K562 (cell line): ENCODE data around the gene CALCA. TPM values are rescaled to one million over a fixed set of nuclear protein-coding genes. Genes with fewer than 3 reads are reported as not detected.
A peak's percentile ranks its signal among the peaks of the same experiment; 100 is the strongest.
"Not testable (repeated sequence)": the region's sequence is repeated elsewhere in the genome, so short reads cannot be mapped to it uniquely, and the experiment has no call there.

ENCODE experiments used
- ATAC-seq: fragments of 200-7000 bp; cut with Tn5 transposase; 3 replicates; pipeline ENCODE4 v1.9.1; 2020; ENCODE audit warnings: moderate library complexity
- BruUV-seq: library from RNA; stranded (reverse); fragments of 400-500 nt; replicated peaks from 2 replicates; lab custom pipeline; 2021; lab: Mats Ljungman, UMichigan
- CTCF ChIA-PET: fragments of 300-600 bp; formaldehyde crosslinking; extraction: SDS; loops from one replicate; lab custom pipeline; 2021; ENCODE audit warnings: low intra/inter-chr PET ratio; lab: Yijun Ruan, JAX
- POLR2A ChIA-PET: fragments of 300-600, 350-650 bp; sonication (Branson Sonifier 250); formaldehyde crosslinking; extraction: SDS; loops from one replicate; lab custom pipeline; 2021; ENCODE audit warnings: antibody characterized with exemption, inconsistent platforms; lab: Yijun Ruan, JAX
- DNase-seq, 4 experiments: peaks; one replicate each; pipeline versions ENCODE4 v3.0.0 to v3.0.0-alpha.2; 2011 to 2018; ENCODE audit warnings: low spot score in 3 of 4, mixed read lengths in 3 of 4; ENCODE audit errors: extremely low read depth in 1 of 4
- FAIRE-seq: peaks from 2 replicates; lab custom pipeline; 2011; peaks lifted over from hg19 to GRCh38; lab: Jason Lieb, UNC
- H2AFZ ChIP-seq: 2 replicates; pipeline ENCODE4 v1.6.0; 2011; ENCODE audit warnings: low read depth, low read length, control low read depth, inconsistent platforms
- H3K27ac ChIP-seq: fragments of 200-600 bp; 3 replicates; pipeline ENCODE4 v1.8.0; 2011; ENCODE audit warnings: low read depth, mild to moderate bottlenecking, control low read depth, inconsistent platforms, low read length, moderate library complexity, mixed read lengths; ENCODE audit errors: extremely low read depth
- H3K27me3 ChIP-seq, 2 experiments: fragments of 300-600 bp in 1 of 2; 2 replicates in 1 of 2; 3 replicates in 1 of 2; pipeline versions ENCODE4 v1.6.0 to v1.8.0; 2011; ENCODE audit warnings: inconsistent platforms in 2 of 2, low read length in 2 of 2, mild to moderate bottlenecking in 1 of 2, mixed read lengths in 1 of 2, moderate library complexity in 1 of 2; ENCODE audit not compliant: control insufficient read depth in 2 of 2, insufficient read depth in 2 of 2
- H3K36me3 ChIP-seq: fragments of 300-600 bp; 3 replicates; pipeline ENCODE4 v1.8.0; 2011; ENCODE audit warnings: mild to moderate bottlenecking, low read length, inconsistent platforms; ENCODE audit not compliant: control insufficient read depth, insufficient read depth
- H3K4me1 ChIP-seq, 2 experiments: fragments of 200-600 bp in 1 of 2; replicated peaks in 1 of 2; 2 replicates in 1 of 2; 3 replicates in 1 of 2; pipeline versions ENCODE4 v1.5.1 to v1.8.0; 2011; ENCODE audit warnings: inconsistent platforms in 2 of 2, low read length in 2 of 2, mild to moderate bottlenecking in 1 of 2, mixed read lengths in 1 of 2, moderate library complexity in 1 of 2; ENCODE audit not compliant: control insufficient read depth in 2 of 2, insufficient read depth in 2 of 2
- H3K4me2 ChIP-seq: 2 replicates; pipeline ENCODE4 v1.6.1; 2011; ENCODE audit warnings: low read length, control low read depth, inconsistent platforms, mixed read lengths; ENCODE audit not compliant: insufficient read depth
- H3K4me3 ChIP-seq: fragments of 200-600 bp; sonication (generic), shearing (Covaris generic); 2 replicates; pipeline ENCODE4 v1.5.1; 2016; ENCODE audit warnings: control low read depth, inconsistent platforms
- H3K79me2 ChIP-seq: fragments of 200-600 bp; 3 replicates; pipeline ENCODE4 v1.8.0; 2011; ENCODE audit warnings: low read length, inconsistent platforms; ENCODE audit not compliant: control insufficient read depth, insufficient read depth
- H3K9ac ChIP-seq, 2 experiments: 2 replicates each; pipeline versions ENCODE4 v1.6.0 to v1.6.1; 2011; ENCODE audit warnings: low read depth in 2 of 2, low read length in 2 of 2, control low read depth in 1 of 2, inconsistent platforms in 1 of 2, mild to moderate bottlenecking in 1 of 2, mixed read lengths in 1 of 2; ENCODE audit not compliant: insufficient read depth in 1 of 2
- H3K9me1 ChIP-seq: one replicate; pipeline ENCODE4 v1.6.0; 2011; ENCODE audit warnings: inconsistent platforms, mild to moderate bottlenecking, low read length, moderate library complexity; ENCODE audit not compliant: control insufficient read depth, insufficient read depth
- H3K9me3 ChIP-seq: replicated peaks from 2 replicates; pipeline ENCODE4 v1.5.1; 2011; ENCODE audit warnings: low read depth, low read length, inconsistent platforms; ENCODE audit not compliant: control insufficient read depth, insufficient read depth
- H4K20me1 ChIP-seq: replicated peaks from 2 replicates; pipeline ENCODE4 v1.6.1; 2011; ENCODE audit warnings: low read length, inconsistent platforms, mixed read lengths; ENCODE audit not compliant: control insufficient read depth, insufficient read depth
- MNT ChIP-seq, 2 experiments: fragments of 450-650 bp; conservative IDR thresholded peaks; 2 replicates each; pipeline ENCODE4 v1.6.1; 2017; ENCODE audit warnings: mild to moderate bottlenecking in 2 of 2, moderate library complexity in 2 of 2
- WGBS: fragments of 100-300 bp; shearing (Covaris generic); methylation state at CpG from one replicate; pipeline ENCODE4 v1.1.6; 2016; ENCODE audit warnings: low coverage, mixed read lengths; ENCODE audit not compliant: insufficient coverage; ENCODE audit errors: missing lambda C conversion rate; 5-methylcytosine and 5-hydroxymethylcytosine counted together
- in situ Hi-C: fragments of 300-500 bp; cut with MboI; formaldehyde crosslinking; loops from 4 replicates; pipeline ENCODE4 v1.15.0; 2018; ENCODE audit warnings: inconsistent platforms, mixed read lengths
- intact Hi-C: fragments of 100-400 bp; cut with micrococcal nuclease; formaldehyde crosslinking; loops from 2 replicates; pipeline ENCODE4 v1.14.2; 2022
- polyA plus RNA-seq, 8 experiments: library from polyadenylated mRNA; depleted of rRNA in 4 of 8; stranded (reverse) in 5 of 8; unstranded in 3 of 8; fragments of >200 nt; fragmentation: Nextera tagmentation in 2 of 8; fragmentation: Illumina TruSeq in 1 of 8; extraction: Ambion mirVana in 2 of 8; extraction: Trizol in 1 of 8; gene quantifications; 2 replicates each; pipeline versions ENCODE4 v1.2.1 to v1.2.3, GENCODE V29; 2011 to 2014; ENCODE audit warnings: inconsistent platforms in 1 of 8, missing spikeins in 1 of 8
- total RNA-seq, 7 experiments: library from RNA; depleted of rRNA in 6 of 7; stranded (reverse); fragments of >200 nt in 6 of 7; fragmentation: Illumina TruSeq in 2 of 7; extraction: Trizol in 2 of 7; gene quantifications; 2 replicates each; pipeline versions ENCODE4 v1.2.1 to v1.2.3, GENCODE V29; 2011 to 2021; ENCODE audit warnings: low replicate concordance in 1 of 7

CALCA gene
- total and polyA plus RNA-seq, 9 of the 15 experiments (the other 6 are each of a cell fraction or from before 2014, with no cell fraction given): 0.07 TPM; not detected in 8

GRCh38 chr11:15006139-15006759 lies 34.1 kb upstream of the CALCA start (continued):
- peak; percentile 36 to 38; a peak in 1 of 4 replicates for TF ChIP-seq MNT (conservative IDR thresholded peaks at IDR 0.05)

GRCh38 chr11:14988133-14988532 lies 16.0 kb upstream of the CALCA start:
- ATAC-seq, POLR2A ChIA-PET, H3K36me3 ChIP-seq, H3K9ac ChIP-seq, BruUV-seq, H3K79me2 ChIP-seq, H3K9me3 ChIP-seq, intact Hi-C loops, H3K4me1 ChIP-seq, H3K4me3 ChIP-seq, FAIRE-seq, H4K20me1 ChIP-seq, H3K9me1 ChIP-seq, in situ Hi-C loops, H3K4me2 ChIP-seq, H3K27me3 ChIP-seq, DNase-seq, CTCF ChIA-PET, H2AFZ ChIP-seq, H3K27ac ChIP-seq: not testable (repeated sequence)
- WGBS: 0% methylated on average over 3 of the region's 3 CpGs
